GM23338 (cell line): ENCODE results near the gene LILRA5.
"Not testable (repeated sequence)": the region's sequence is repeated elsewhere in the genome, so short reads cannot be mapped to it uniquely, and the experiment has no call there.

ENCODE experiments used
- CREB1 ChIP-seq: fragments of 250-450 bp; sonication (Bioruptor Pico); IDR thresholded peaks from 2 replicates; pipeline ENCODE4 v1.5.0; 2020; ENCODE audit warnings: low read depth, mild to moderate bottlenecking, moderate library complexity
- CTCF ChIP-seq, 2 experiments: fragments of 200-600 bp in 1 of 2; sonication (generic) in 1 of 2; conservative IDR thresholded peaks; 2 replicates each; pipeline versions ENCODE4 v1.5.1 to v1.6.1; 2016 to 2017; ENCODE audit warnings: antibody characterized with exemption in 2 of 2, low read depth in 2 of 2, mild to moderate bottlenecking in 2 of 2, moderate library complexity in 1 of 2
- EZH2 ChIP-seq: fragments of 200-600 bp; sonication (generic); IDR thresholded peaks from one replicate; pipeline ENCODE4 v1.8.0; 2017; ENCODE audit warnings: antibody characterized with exemption, mild to moderate bottlenecking, low read depth; ENCODE audit not compliant: unreplicated experiment
- REST ChIP-seq: IDR thresholded peaks from one replicate; pipeline ENCODE4 v1.6.1; 2018; ENCODE audit warnings: antibody characterized with exemption; ENCODE audit not compliant: unreplicated experiment

- not testable (repeated sequence) for TF ChIP-seq CTCF (conservative IDR thresholded peaks at IDR 0.05; ENCODE audit: low read depth in 2 of 2); EZH2; REST; CREB1 (CRISPR knock-in tag)
Observed at GRCh38 chr19:54289160-54289559, 23.8 kb downstream of the LILRA5 start.
